Activated CD8-positive, alpha-beta memory T cell treated with anti-CD3 and anti-CD28 coated beads, Interleukin-2, amount 50 U/mL, for 24 hours (primary cell): ENCODE measurements around the gene VEGFB.
"Not testable (repeated sequence)": the region's sequence is repeated elsewhere in the genome, so short reads cannot be mapped to it uniquely, and the experiment has no call there.

Experiments used
- DNase-seq: peaks from one replicate; pipeline ENCODE4 v3.0.0-alpha.2; 2020; ENCODE audit errors: extremely low read depth

VEGFB gene

GRCh38 chr11:64232182-64232966 is 2.0 kb upstream of the VEGFB start:
- DNase-seq, result no peak

GRCh38 chr11:64232967-64233315 is 1.4 kb upstream of the VEGFB start:
- no peak for DNase-seq

GRCh38 chr11:64234647-64235379 is 429 bp downstream of the VEGFB start:
- DNase-seq, result no peak

GRCh38 chr11:64235437-64236161 is 1.2 kb downstream of the VEGFB start:
- no peak for DNase-seq

- DNase-seq, result no peak
These were observed 3.1 kb downstream of the VEGFB start for GRCh38 chr11:64237484-64237951.

- no peak for DNase-seq
These were observed 3.7 kb downstream of the VEGFB start for GRCh38 chr11:64238076-64238475.

- no peak for DNase-seq
These were observed 4.6 kb downstream of the VEGFB start for GRCh38 chr11:64238999-64239398.

GRCh38 chr11:64239662-64240434 is 5.5 kb downstream of the VEGFB start:
- DNase-seq, result no peak

- DNase-seq, result peak; percentile 86
These were observed 6.3 kb downstream of the VEGFB start, which contains the start of gene FKBP2 for GRCh38 chr11:64240435-64241240. Gene FKBP2, plus strand, starts transcription at chr11:64241095. Its CDS starts 1,293 bp downstream, at chr11:64242388.

- peak; percentile 98 for DNase-seq
These were observed 6.8 kb downstream of the VEGFB start for GRCh38 chr11:64241241-64241490.

GRCh38 chr11:64241491-64242374 is 7.3 kb downstream of the VEGFB start:
- no peak for DNase-seq

GRCh38 chr11:64243236-64243854 is 9.0 kb downstream of the VEGFB start:
- no peak for DNase-seq

GRCh38 chr11:64244107-64244506 is 9.7 kb downstream of the VEGFB start:
- no peak for DNase-seq

- no peak for DNase-seq
These were observed 10.6 kb downstream of the VEGFB start for GRCh38 chr11:64244966-64245365.

GRCh38 chr11:64245401-64245796 is 11.0 kb downstream of the VEGFB start:
- DNase-seq, result no peak

GRCh38 chr11:64245797-64246620 is 11.6 kb downstream of the VEGFB start:
- no peak for DNase-seq

GRCh38 chr11:64246621-64246870 is 12.2 kb downstream of the VEGFB start:
- not testable (repeated sequence) for DNase-seq

- no peak for DNase-seq
These were observed 12.7 kb downstream of the VEGFB start, which contains the start of gene PPP1R14B for GRCh38 chr11:64246871-64247728. Gene PPP1R14B, minus strand, starts transcription at chr11:64246943. Its CDS starts 270 bp downstream, at chr11:64246673.
